DMS153 (cell line): ENCODE data around the gene TWF2.

ENCODE experiments used
- DNase-seq: peaks from one replicate; lab custom pipeline; 2025; lab: John Stamatoyannopoulos, UW

TWF2 gene

GRCh38 chr3:52257911-52258310, 19.0 kb upstream of the TWF2 start:
- no peak for DNase-seq

GRCh38 chr3:52256622-52257021, 17.7 kb upstream of the TWF2 start:
- no peak for DNase-seq

DNA sequence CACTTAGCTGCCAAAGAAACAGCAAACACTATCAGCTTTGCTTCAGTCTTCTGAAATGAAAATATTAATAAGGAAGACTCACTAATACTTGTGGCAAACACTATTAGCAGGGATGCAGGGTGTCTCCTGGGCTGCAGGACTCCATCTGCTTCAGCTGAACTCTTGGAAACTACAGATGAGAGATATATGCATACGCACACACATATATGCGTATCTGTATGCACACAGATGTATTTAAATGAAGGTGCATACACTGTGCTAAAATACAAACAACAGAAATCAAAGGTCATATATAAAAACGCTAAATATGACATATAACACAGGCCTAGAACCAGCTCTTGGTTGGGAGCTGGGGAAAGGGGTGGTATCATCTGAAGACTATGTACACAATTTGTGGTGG, 17.2 kb upstream of the TWF2 start:
- DNase-seq: no peak

DNA sequence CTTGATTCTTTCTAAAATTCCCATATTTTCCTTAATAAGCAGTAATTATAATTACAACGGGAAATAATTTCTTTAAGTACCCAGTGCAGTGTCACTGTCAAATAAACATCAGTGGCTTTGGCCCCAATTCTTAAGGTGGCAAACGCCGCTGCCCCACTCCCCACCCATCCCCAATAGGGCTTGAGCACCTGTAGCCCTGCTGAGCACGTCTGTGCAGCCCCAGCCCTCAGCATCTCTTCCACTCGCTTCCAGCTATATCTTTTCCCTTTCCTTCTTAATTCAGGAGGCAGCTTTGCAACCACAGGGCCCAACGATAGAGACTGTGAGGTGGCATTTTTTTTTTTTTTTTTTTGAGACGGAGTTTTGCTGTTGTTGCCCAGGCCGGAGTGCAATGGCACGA, 15.7 kb upstream of the TWF2 start:
- no peak for DNase-seq

DNA sequence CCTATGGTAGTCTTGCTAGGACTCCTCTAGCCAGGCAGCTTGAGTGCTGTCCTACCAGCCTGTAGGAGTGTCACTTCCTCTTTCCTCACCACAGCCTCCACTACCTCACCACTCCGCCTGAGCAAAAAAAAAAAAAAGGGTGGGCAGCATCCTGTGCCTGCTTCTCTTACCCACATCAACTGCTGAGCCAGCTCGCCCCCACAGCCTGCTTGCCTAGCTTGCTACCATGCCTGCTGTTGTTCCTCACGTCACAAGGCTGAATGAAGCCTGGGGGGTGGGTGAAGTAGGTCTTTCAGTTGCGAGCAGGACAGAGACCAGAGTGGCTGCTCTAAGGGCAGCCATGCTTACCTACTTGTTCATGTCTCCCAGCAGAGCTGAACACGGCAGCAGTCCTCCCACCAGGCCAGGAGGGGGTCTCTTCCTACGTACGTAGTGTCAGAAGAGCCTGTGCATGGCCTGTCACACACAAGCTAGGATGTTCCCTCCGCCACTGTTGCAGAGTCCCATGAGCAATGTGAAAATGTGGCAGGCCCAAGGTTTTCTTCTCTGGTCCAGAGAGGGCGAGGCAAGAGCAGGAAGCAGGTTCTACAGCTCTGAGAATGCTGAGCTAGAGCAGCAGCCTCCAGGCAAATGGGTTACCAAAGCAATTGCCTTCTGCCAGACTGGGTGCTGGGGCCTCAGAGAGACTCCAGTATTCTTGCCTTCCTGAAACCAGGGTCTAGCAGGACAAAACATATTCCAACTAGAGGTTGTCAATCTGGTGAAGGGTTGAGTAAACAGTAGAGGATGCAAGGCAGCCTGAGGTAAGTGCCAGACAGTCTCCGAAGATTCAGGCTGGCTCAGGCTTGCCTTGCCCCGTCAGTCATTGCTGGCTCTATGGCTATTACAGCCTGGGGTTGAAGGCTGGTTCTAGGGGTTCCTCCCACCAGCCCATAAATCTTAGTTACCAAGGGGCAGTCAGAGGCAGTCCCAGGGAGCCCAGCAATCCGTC, 14.7 kb upstream of the TWF2 start:
- DNase-seq: no peak

DNA sequence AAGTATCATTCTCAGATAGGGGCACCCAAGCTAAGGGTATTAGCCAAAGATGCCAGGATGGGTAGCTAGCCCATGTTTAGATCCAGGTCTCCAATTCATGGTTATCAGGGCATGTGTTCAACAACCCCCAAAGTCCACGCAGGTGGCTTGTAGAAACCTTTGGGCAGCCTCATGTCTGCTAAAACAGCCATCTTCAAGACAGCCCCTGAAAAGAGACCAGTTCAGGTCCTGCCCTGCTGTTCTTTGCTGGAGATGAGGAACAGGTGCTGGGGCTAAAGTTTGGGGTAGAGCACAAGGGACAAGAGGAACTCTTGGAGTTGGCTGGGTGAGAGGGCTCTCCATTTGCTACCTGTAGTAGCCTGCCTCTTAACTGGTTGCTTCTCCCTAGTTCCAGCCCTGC, 11.2 kb upstream of the TWF2 start:
- no peak for DNase-seq

GRCh38 chr3:52249683-52250082, 10.7 kb upstream of the TWF2 start:
- no peak for DNase-seq

DNA sequence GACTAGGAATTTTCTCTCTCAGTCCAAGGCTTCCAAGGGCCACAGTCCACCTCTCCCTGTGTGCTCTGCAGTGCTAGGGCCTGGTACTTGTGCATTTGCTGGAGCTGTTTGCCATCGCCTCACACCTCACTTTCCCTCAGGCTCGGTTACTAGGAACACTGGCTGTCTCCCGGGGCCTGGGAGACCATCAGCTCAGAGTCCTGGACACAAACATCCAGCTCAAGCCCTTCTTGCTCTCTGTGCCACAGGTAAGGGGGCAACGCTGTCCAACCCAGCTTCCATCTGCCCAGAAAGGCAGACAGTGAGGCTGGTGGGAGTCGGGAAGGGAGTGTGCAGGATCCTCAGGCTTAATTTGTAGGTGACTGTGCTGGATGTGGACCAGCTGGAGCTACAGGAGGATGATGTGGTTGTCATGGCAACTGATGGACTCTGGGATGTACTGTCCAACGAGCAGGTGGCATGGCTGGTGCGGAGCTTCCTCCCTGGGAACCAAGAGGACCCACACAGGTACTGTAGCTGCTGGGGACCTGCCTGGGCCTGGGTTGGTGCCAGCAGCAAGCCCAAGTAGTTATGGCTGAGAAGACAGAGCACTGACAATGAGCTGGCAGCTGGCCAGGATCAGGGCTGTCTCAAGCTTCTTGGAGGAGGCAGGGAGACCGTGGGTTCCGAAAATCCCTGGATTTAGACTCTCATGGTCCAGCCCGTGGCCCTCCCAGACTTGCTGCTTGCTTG, 10.0 kb upstream of the TWF2 start:
- no peak for DNase-seq

- no peak for DNase-seq
Observed at GRCh38 chr3:52248165-52248541, 9.2 kb upstream of the TWF2 start.

- DNase-seq: no peak
Observed at GRCh38 chr3:52247409-52248164, 8.6 kb upstream of the TWF2 start.

DNA sequence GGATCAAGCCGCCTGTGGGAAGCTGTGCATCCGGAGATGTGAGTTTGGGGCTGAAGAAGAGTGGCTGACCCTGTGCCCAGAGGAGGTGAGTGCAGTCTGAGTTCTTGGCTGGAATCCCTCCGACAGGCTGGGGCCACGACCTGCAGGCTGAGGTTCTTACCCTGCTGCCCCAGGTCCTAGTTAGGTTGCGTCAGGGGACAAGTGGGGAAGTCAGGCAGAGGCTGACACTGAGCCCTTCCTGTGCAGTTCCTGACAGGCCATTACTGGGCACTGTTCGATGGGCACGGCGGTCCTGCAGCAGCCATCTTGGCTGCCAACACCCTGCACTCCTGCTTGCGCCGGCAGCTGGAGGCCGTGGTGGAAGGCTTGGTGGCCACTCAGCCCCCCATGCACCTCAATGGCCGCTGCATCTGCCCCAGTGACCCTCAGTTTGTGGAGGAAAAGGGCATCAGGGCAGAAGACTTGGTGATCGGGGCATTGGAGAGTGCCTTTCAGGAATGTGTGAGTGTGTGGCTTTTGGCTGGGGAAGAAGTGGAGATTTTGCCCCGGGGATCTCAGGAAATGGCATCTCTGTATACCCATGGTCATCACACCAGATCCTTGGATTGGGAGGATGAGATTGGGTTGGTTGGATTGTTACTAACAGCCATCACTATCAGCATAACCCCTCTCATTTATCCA, 7.9 kb upstream of the TWF2 start:
- DNase-seq: no peak

- DNase-seq: no peak
Observed at GRCh38 chr3:52246264-52246620, 7.3 kb upstream of the TWF2 start.

GRCh38 chr3:52245322-52246263, 6.6 kb upstream of the TWF2 start, which contains the start of gene PPM1M:
TSS of gene PPM1M (plus strand) at chr3:52245759. CDS start at chr3:52245825, 66 bp downstream.
- DNase-seq: no peak

- no peak for DNase-seq
Observed at GRCh38 chr3:52243791-52244628, 5.1 kb upstream of the TWF2 start.

- no peak for DNase-seq
Observed at GRCh38 chr3:52242039-52242438, 3.1 kb upstream of the TWF2 start.

DNA sequence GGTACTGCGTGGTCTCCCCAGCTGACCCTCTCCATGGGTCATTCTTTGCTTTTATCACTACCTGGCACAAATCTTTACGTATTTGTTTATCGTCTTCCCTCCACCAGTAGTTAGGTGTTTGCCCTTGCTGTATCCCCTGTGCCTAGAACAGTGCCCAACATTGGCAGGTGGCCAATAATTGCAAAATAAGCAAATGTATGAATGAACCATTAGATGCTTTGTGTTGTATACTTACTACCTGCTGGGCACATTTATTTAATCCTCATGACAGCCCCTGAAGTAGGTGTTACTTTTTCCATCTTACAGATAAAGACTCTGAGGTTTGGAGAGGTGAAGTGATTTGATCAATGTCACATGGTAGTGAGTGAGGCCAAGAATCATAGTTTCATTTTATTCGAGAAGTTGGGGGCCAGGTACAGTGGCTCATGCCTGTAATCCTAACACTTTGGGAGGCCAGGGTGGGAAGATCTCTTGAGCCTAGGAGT, 2.0 kb upstream of the TWF2 start:
- DNase-seq: no peak

- DNase-seq: peak; percentile 1
Observed at GRCh38 chr3:52240059-52240885, 1.3 kb upstream of the TWF2 start.

DNA sequence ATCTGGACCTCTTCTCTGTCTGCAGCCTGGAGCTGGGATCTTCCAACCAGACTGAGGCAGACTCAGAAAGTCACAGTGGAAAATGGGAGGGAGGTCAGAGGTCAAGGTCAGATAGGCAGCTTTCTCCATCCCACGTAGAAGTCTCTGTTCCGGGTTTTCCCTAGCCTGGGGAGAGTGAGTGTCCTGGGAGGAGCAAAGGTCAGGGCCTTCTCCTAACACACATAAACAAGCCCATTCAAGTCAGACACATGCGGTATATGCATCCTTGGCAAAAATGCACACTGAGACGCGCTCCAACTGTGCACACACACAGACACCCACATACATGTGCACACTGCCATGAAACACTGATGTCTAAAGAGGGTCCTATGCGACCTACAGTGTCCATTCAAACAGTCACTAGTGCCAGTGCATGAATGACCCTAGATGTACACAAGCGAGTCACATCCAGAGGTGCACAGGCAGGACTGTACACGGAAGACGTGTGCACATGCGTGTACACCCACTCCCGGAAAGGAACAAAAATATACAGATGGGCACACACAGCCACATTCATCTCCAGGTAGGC, 681 bp downstream of the TWF2 start:
- DNase-seq: no peak
